ENCODE measurements around the gene HTT. TPM values are rescaled to one million over a fixed set of nuclear protein-coding genes. Genes with fewer than 3 reads are reported as not detected.
A peak's percentile ranks its signal among the peaks of the same experiment; 100 is the strongest.

HTT gene
- total and polyA plus RNA-seq, 3 experiments from 2014 or later: 5.1 to 58.6 (median 54.7) TPM

GRCh38 chr4:3211866-3212265 is 137.4 kb downstream of the HTT start:
- peaks cover 60% of the 10 kb centered on the region for H3K36me3 ChIP-seq (ENCODE audit: insufficient read depth, low read length)
- no peak overlapping the region for H3K27ac ChIP-seq (ENCODE audit: low read depth, low read length)
- Mint-ChIP-seq H3K4me3 (no peak overlapping the region), H3K36me3 (peaks cover 10 to 90% (median 26%) of the 10 kb centered on the region in 3 donors), H3K9me3 (peaks cover 0 to 2% (median 0%) of the 10 kb centered on the region in 5 donors), H3K27me3 (peaks cover 0 to 4% of the 10 kb centered on the region in 2 donors), H3K4me1 (peaks cover 0 to 4% (median 3%) of the 10 kb centered on the region in 3 donors), H3K27ac (no peak overlapping the region)
- POLR2A ChIA-PET: no interaction called here
- no peaks in the 10 kb centered on the region for H3K4me1 ChIP-seq (ENCODE audit: insufficient read depth, low read length)
- CTCF ChIA-PET: interaction anchor here (1.0 to 2.3 kb wide), 4 partner anchors 8 to 22 kb away, joined by 3 to 9 read pairs (median 3); no protein-coding TSS in a partner anchor
- H3K27me3 ChIP-seq (ENCODE audit: insufficient read depth, low read length, poor library complexity, severe bottlenecking): no peaks in the 10 kb centered on the region
- no peak for DNase-seq
- no peaks in the 10 kb centered on the region for H3K9me3 ChIP-seq (ENCODE audit: low read length)
- H3K4me3 ChIP-seq (ENCODE audit: low read length): no peak overlapping the region

GRCh38 chr4:3212391-3213105 is 138.1 kb downstream of the HTT start:
- Histone ChIP-seq H3K27me3 (ENCODE audit: insufficient read depth, low read length, poor library complexity, severe bottlenecking) (no peaks in the 10 kb centered on the region), H3K36me3 (ENCODE audit: insufficient read depth, low read length) (peaks cover 58% of the 10 kb centered on the region), H3K9me3 (ENCODE audit: low read length) (no peaks in the 10 kb centered on the region), H3K27ac (ENCODE audit: low read depth, low read length) (no peak overlapping the region), H3K4me1 (ENCODE audit: insufficient read depth, low read length) (no peaks in the 10 kb centered on the region), H3K4me3 (ENCODE audit: low read length) (no peak overlapping the region)
- Mint-ChIP-seq H3K4me1 (no peaks in the 10 kb centered on the region), H3K36me3 (peaks cover 7 to 90% (median 24%) of the 10 kb centered on the region in 3 donors), H3K27ac (no peak overlapping the region), H3K4me3 (no peak overlapping the region), H3K9me3 (peaks cover 0 to 2% (median 0%) of the 10 kb centered on the region in 5 donors), H3K27me3 (peaks cover 0 to 4% of the 10 kb centered on the region in 2 donors)
- CTCF ChIA-PET: interaction anchor here (1.0 kb wide), 1 partner anchor 12 kb away, joined by 3 read pairs; no protein-coding TSS in a partner anchor
- POLR2A ChIA-PET: no interaction called here
- DNase-seq: no peak

GRCh38 chr4:3213106-3213425 is 138.6 kb downstream of the HTT start:
- no peak overlapping the region for H3K4me3 ChIP-seq (ENCODE audit: low read length)
- no peaks in the 10 kb centered on the region for H3K9me3 ChIP-seq (ENCODE audit: low read length)
- Mint-ChIP-seq H3K9me3 (peaks cover 0 to 2% (median 0%) of the 10 kb centered on the region in 5 donors), H3K4me3 (no peak overlapping the region), H3K36me3 (peaks cover 5 to 90% (median 24%) of the 10 kb centered on the region in 3 donors), H3K27ac (peak overlapping the region in 1 of 8 donors; percentile 38), H3K27me3 (peaks cover 0 to 4% of the 10 kb centered on the region in 2 donors), H3K4me1 (no peaks in the 10 kb centered on the region)
- ChIA-PET CTCF (no interaction called here), POLR2A (no interaction called here)
- H3K4me1 ChIP-seq (ENCODE audit: insufficient read depth, low read length): no peaks in the 10 kb centered on the region
- H3K27ac ChIP-seq (ENCODE audit: low read depth, low read length): no peak overlapping the region
- no peaks in the 10 kb centered on the region for H3K27me3 ChIP-seq (ENCODE audit: insufficient read depth, low read length, poor library complexity, severe bottlenecking)
- peaks cover 58% of the 10 kb centered on the region for H3K36me3 ChIP-seq (ENCODE audit: insufficient read depth, low read length)
- DNase-seq: no peak

- Mint-ChIP-seq H3K36me3 (peaks cover 4 to 90% (median 28%) of the 10 kb centered on the region in 3 donors), H3K4me3 (no peak overlapping the region), H3K4me1 (peaks cover 0 to 2% (median 0%) of the 10 kb centered on the region in 3 donors), H3K9me3 (peaks cover 0 to 1% (median 0%) of the 10 kb centered on the region in 5 donors), H3K27me3 (peaks cover 0 to 4% of the 10 kb centered on the region in 2 donors), H3K27ac (peak overlapping the region in 2 of 8 donors; percentile 43 to 57)
- no peak overlapping the region for H3K27ac ChIP-seq (ENCODE audit: low read depth, low read length)
- peak in 1 of 5 donors; percentile 38 for DNase-seq
- ChIA-PET POLR2A (no interaction called here), CTCF (interaction anchor here (1.1 kb wide), 1 partner anchor 12 kb away, joined by 3 read pairs; no protein-coding TSS in a partner anchor)
- H3K9me3 ChIP-seq (ENCODE audit: low read length): no peaks in the 10 kb centered on the region
- H3K4me1 ChIP-seq (ENCODE audit: insufficient read depth, low read length): no peaks in the 10 kb centered on the region
- H3K4me3 ChIP-seq (ENCODE audit: low read length): no peak overlapping the region
- no peaks in the 10 kb centered on the region for H3K27me3 ChIP-seq (ENCODE audit: insufficient read depth, low read length, poor library complexity, severe bottlenecking)
- peaks cover 56% of the 10 kb centered on the region for H3K36me3 ChIP-seq (ENCODE audit: insufficient read depth, low read length)
Measured at GRCh38 chr4:3213661-3214250, 139.3 kb downstream of the HTT start.

GRCh38 chr4:3215256-3215655 is 140.8 kb downstream of the HTT start:
- Histone ChIP-seq H3K27me3 (ENCODE audit: insufficient read depth, low read length, poor library complexity, severe bottlenecking) (no peaks in the 10 kb centered on the region), H3K4me3 (ENCODE audit: low read length) (no peak overlapping the region), H3K27ac (ENCODE audit: low read depth, low read length) (no peak overlapping the region), H3K4me1 (ENCODE audit: insufficient read depth, low read length) (no peaks in the 10 kb centered on the region), H3K9me3 (ENCODE audit: low read length) (no peaks in the 10 kb centered on the region), H3K36me3 (ENCODE audit: insufficient read depth, low read length) (peaks cover 56% of the 10 kb centered on the region)
- peaks cover 0 to 8% (median 6%) of the 10 kb centered on the region in 3 donors for H3K4me1 Mint-ChIP-seq
- H3K27ac Mint-ChIP-seq: no peak overlapping the region
- ChIA-PET CTCF (no interaction called here), POLR2A (no interaction called here)
- peaks cover 0 to 4% of the 10 kb centered on the region in 2 donors for H3K27me3 Mint-ChIP-seq
- no peaks in the 10 kb centered on the region for H3K9me3 Mint-ChIP-seq
- peak in 1 of 5 donors; percentile 14 for DNase-seq
- H3K36me3 Mint-ChIP-seq: peaks cover 5 to 91% (median 21%) of the 10 kb centered on the region in 3 donors
- H3K4me3 Mint-ChIP-seq: no peak overlapping the region

GRCh38 chr4:3215733-3216132 is 141.3 kb downstream of the HTT start:
- POLR2A ChIA-PET: no interaction called here
- H3K4me1 Mint-ChIP-seq: peaks cover under 1 to 8% (median 6%) of the 10 kb centered on the region in 3 donors

GRCh38 chr4:3217266-3217665 is 142.8 kb downstream of the HTT start:
- H3K4me1 ChIP-seq (ENCODE audit: insufficient read depth, low read length): no peaks in the 10 kb centered on the region
- POLR2A ChIA-PET: no interaction called here

More at GRCh38 chr4:3215733-3216132, 141.3 kb downstream of the HTT start:
- Histone ChIP-seq H3K9me3 (ENCODE audit: low read length) (no peaks in the 10 kb centered on the region), H3K27me3 (ENCODE audit: insufficient read depth, low read length, poor library complexity, severe bottlenecking) (no peaks in the 10 kb centered on the region), H3K4me3 (ENCODE audit: low read length) (no peak overlapping the region), H3K4me1 (ENCODE audit: insufficient read depth, low read length) (no peaks in the 10 kb centered on the region), H3K27ac (ENCODE audit: low read depth, low read length) (no peak overlapping the region), H3K36me3 (ENCODE audit: insufficient read depth, low read length) (peaks cover 58% of the 10 kb centered on the region)
- CTCF ChIA-PET: no interaction called here
- Mint-ChIP-seq H3K4me3 (no peak overlapping the region), H3K9me3 (no peaks in the 10 kb centered on the region), H3K27me3 (peaks cover 0 to 4% of the 10 kb centered on the region in 2 donors), H3K36me3 (peaks cover 5 to 91% (median 21%) of the 10 kb centered on the region in 3 donors), H3K27ac (no peak overlapping the region)
- DNase-seq: peak in 1 of 5 donors; percentile 15

GRCh38 chr4:3217771-3218170 is 143.3 kb downstream of the HTT start:
- peak in 1 of 5 donors; percentile 22 for DNase-seq
- Histone ChIP-seq H3K4me1 (ENCODE audit: insufficient read depth, low read length) (no peaks in the 10 kb centered on the region), H3K36me3 (ENCODE audit: insufficient read depth, low read length) (peaks cover 62% of the 10 kb centered on the region), H3K4me3 (ENCODE audit: low read length) (no peak overlapping the region), H3K9me3 (ENCODE audit: low read length) (no peaks in the 10 kb centered on the region), H3K27me3 (ENCODE audit: insufficient read depth, low read length, poor library complexity, severe bottlenecking) (no peaks in the 10 kb centered on the region), H3K27ac (ENCODE audit: low read depth, low read length) (no peak overlapping the region)
- peaks cover 5 to 95% (median 32%) of the 10 kb centered on the region in 3 donors for H3K36me3 Mint-ChIP-seq
- no peaks in the 10 kb centered on the region for H3K9me3 Mint-ChIP-seq
- H3K27ac Mint-ChIP-seq: no peak overlapping the region
- ChIA-PET POLR2A (no interaction called here), CTCF (no interaction called here)
- peaks cover 9 to 14% (median 9%) of the 10 kb centered on the region in 3 donors for H3K4me1 Mint-ChIP-seq
- H3K27me3 Mint-ChIP-seq: peaks cover 0 to 4% of the 10 kb centered on the region in 2 donors
- no peak overlapping the region for H3K4me3 Mint-ChIP-seq

More at GRCh38 chr4:3217266-3217665, 142.8 kb downstream of the HTT start:
- Mint-ChIP-seq H3K27me3 (peaks cover 0 to 4% of the 10 kb centered on the region in 2 donors), H3K4me3 (peak overlapping the region in 1 of 7 donors; percentile 26), H3K9me3 (no peaks in the 10 kb centered on the region), H3K27ac (no peak overlapping the region), H3K4me1 (peaks cover 9 to 14% (median 9%) of the 10 kb centered on the region in 3 donors), H3K36me3 (peaks cover 5 to 95% (median 30%) of the 10 kb centered on the region in 3 donors)
- Histone ChIP-seq H3K36me3 (ENCODE audit: insufficient read depth, low read length) (peaks cover 67% of the 10 kb centered on the region), H3K27me3 (ENCODE audit: insufficient read depth, low read length, poor library complexity, severe bottlenecking) (no peaks in the 10 kb centered on the region), H3K27ac (ENCODE audit: low read depth, low read length) (no peak overlapping the region), H3K9me3 (ENCODE audit: low read length) (no peaks in the 10 kb centered on the region), H3K4me3 (ENCODE audit: low read length) (no peak overlapping the region)
- DNase-seq: no peak
- CTCF ChIA-PET: no interaction called here

Measured in CD8-positive, alpha-beta memory T cell (primary cell).